SK-N-SH (cell line): ENCODE measurements around the gene SND1. TPM values are rescaled to one million over a fixed set of nuclear protein-coding genes. Genes with fewer than 3 reads are reported as not detected.

Source experiments
- CTCF ChIA-PET: fragments of 300-600, 350-600 bp; formaldehyde crosslinking; extraction: SDS; loops from one replicate; lab custom pipeline; 2021; lab: Yijun Ruan, JAX
- POLR2A ChIA-PET: fragments of 350-600 bp; sonication (Branson Sonifier 250); formaldehyde crosslinking; extraction: SDS; loops from one replicate; lab custom pipeline; 2020; ENCODE audit warnings: antibody characterized with exemption, inconsistent platforms; lab: Yijun Ruan, JAX
- DNase-seq: peaks from one replicate; pipeline ENCODE4 v3.0.0; 2012
- H2AFZ ChIP-seq: fragments of 200-600 bp; sonication (generic); 2 replicates; pipeline ENCODE4 v1.8.1; 2016; ENCODE audit warnings: antibody characterized with exemption, mild to moderate bottlenecking, low read depth
- H3F3A ChIP-seq: fragments of 200-600 bp; sonication (generic); replicated peaks from 2 replicates; pipeline ENCODE3; 2016; ENCODE audit warnings: antibody characterized with exemption, mild to moderate bottlenecking; ENCODE audit not compliant: insufficient read depth
- H3K27ac ChIP-seq, 2 experiments: fragments of 200-500 bp in 1 of 2; fragments of 200-600 bp in 1 of 2; sonication (Bioruptor generic) in 1 of 2; sonication (generic), shearing (Covaris generic) in 1 of 2; 2 replicates each; pipeline versions ENCODE4 v1.5.1 to v1.6.1; 2014 to 2016; ENCODE audit warnings: low read depth in 2 of 2, inconsistent platforms in 1 of 2, low read length in 1 of 2, mild to moderate bottlenecking in 1 of 2, mixed read lengths in 1 of 2
- H3K27me3 ChIP-seq: fragments of 200-600 bp; sonication (generic), shearing (Covaris generic); 2 replicates; pipeline ENCODE4 v1.6.1; 2016; ENCODE audit warnings: mixed run types; ENCODE audit not compliant: insufficient read depth
- H3K36me3 ChIP-seq, 2 experiments: fragments of 200-500 bp in 1 of 2; fragments of 200-600 bp in 1 of 2; sonication (Bioruptor generic) in 1 of 2; sonication (generic) in 1 of 2; replicated peaks in 1 of 2; 2 replicates each; pipeline versions ENCODE3 to v1.5.1; 2014 to 2016; ENCODE audit warnings: low read length in 1 of 2, mild to moderate bottlenecking in 1 of 2; ENCODE audit not compliant: insufficient read depth in 2 of 2, control insufficient read depth in 1 of 2
- H3K4me1 ChIP-seq, 2 experiments: fragments of 200-500 bp in 1 of 2; fragments of 200-600 bp in 1 of 2; sonication (Bioruptor generic) in 1 of 2; sonication (generic), shearing (Covaris generic) in 1 of 2; 2 replicates each; pipeline versions ENCODE4 v1.5.1 to v1.6.1; 2014 to 2016; ENCODE audit warnings: low read depth in 1 of 2, low read length in 1 of 2, mixed run types in 1 of 2; ENCODE audit not compliant: insufficient read depth in 2 of 2, control insufficient read depth in 1 of 2
- H3K4me2 ChIP-seq: fragments of 200-600 bp; sonication (generic), shearing (Covaris generic); 2 replicates; pipeline ENCODE4 v1.6.1; 2017; ENCODE audit warnings: mixed run types
- H3K4me3 ChIP-seq, 2 experiments: fragments of 200-500 bp in 1 of 2; fragments of 200-600 bp in 1 of 2; sonication (Bioruptor generic) in 1 of 2; sonication (generic), shearing (Covaris generic) in 1 of 2; 2 replicates each; pipeline versions ENCODE4 v1.5.1 to v1.8.1; 2014 to 2016; ENCODE audit warnings: low read depth in 2 of 2, inconsistent platforms in 1 of 2, low read length in 1 of 2, mild to moderate bottlenecking in 1 of 2, mixed read lengths in 1 of 2, moderate library complexity in 1 of 2
- H3K79me2 ChIP-seq: fragments of 200-600 bp; sonication (generic); 2 replicates; pipeline ENCODE4 v1.8.1; 2017; ENCODE audit warnings: mild to moderate bottlenecking; ENCODE audit not compliant: insufficient read depth
- H3K9ac ChIP-seq: fragments of 200-600 bp; sonication (generic); 2 replicates; pipeline ENCODE4 v1.6.1; 2017; ENCODE audit warnings: mixed run types
- H3K9me2 ChIP-seq: fragments of 200-600 bp; sonication (generic); 2 replicates; pipeline ENCODE4 v1.6.1; 2017; ENCODE audit warnings: mixed run types
- H3K9me3 ChIP-seq: fragments of 200-600 bp; sonication (generic); 2 replicates; pipeline ENCODE4 v1.6.1; 2017; ENCODE audit warnings: mixed run types, mild to moderate bottlenecking, moderate library complexity
- H4K20me1 ChIP-seq: fragments of 200-600 bp; sonication (generic); 2 replicates; pipeline ENCODE4 v1.6.1; 2017; ENCODE audit warnings: mild to moderate bottlenecking, mixed run types; ENCODE audit not compliant: insufficient read depth
- CHD2 ChIP-seq: fragments of 150-350 bp; IDR thresholded peaks from 2 replicates; pipeline ENCODE4 v1.6.1; 2018; ENCODE audit warnings: low read length; ENCODE audit not compliant: partially characterized antibody
- ELF1 ChIP-seq: IDR thresholded peaks from 2 replicates; pipeline ENCODE4 v1.4.0; 2012
- FOXM1 ChIP-seq: IDR thresholded peaks from 2 replicates; pipeline ENCODE4 v1.4.0; 2012; ENCODE audit warnings: low read depth, mild to moderate bottlenecking
- MEF2A ChIP-seq: IDR thresholded peaks from 2 replicates; pipeline ENCODE4 v1.4.0; 2012; ENCODE audit warnings: low read depth, borderline replicate concordance
- NRF1 ChIP-seq: IDR thresholded peaks from 2 replicates; pipeline ENCODE4 v1.6.1; 2012; ENCODE audit warnings: low read depth, mild to moderate bottlenecking, low read length
- POLR2AphosphoS5 ChIP-seq: IDR thresholded peaks from 2 replicates; pipeline ENCODE4 v1.6.1; 2012; ENCODE audit warnings: low read depth, low read length
- RXRA ChIP-seq: IDR thresholded peaks from 2 replicates; pipeline ENCODE4 v1.4.0; 2012; ENCODE audit warnings: low read depth, mild to moderate bottlenecking, borderline replicate concordance
- SMC3 ChIP-seq: IDR thresholded peaks from 2 replicates; pipeline ENCODE4 v1.6.1; 2012; ENCODE audit warnings: low read depth, low read length, improper control_type of control experiment
- TAF1 ChIP-seq: IDR thresholded peaks from 2 replicates; pipeline ENCODE4 v1.6.1; 2012; ENCODE audit warnings: low read depth, mild to moderate bottlenecking, low read length, moderate library complexity, borderline replicate concordance
- YY1 ChIP-seq: IDR thresholded peaks from 2 replicates; pipeline ENCODE4 v1.4.0; 2012; ENCODE audit warnings: low read depth, mild to moderate bottlenecking
- WGBS: methylation state at CpG from one replicate; pipeline ENCODE4 v1.1.6; 2017; ENCODE audit warnings: low lambda C conversion rate; 5-methylcytosine and 5-hydroxymethylcytosine counted together
- polyA plus RNA-seq, 3 experiments: library from polyadenylated mRNA; depleted of rRNA; stranded (reverse); fragments of >200 nt; gene quantifications; 2 replicates each; pipeline ENCODE4 v1.2.3, GENCODE V29; 2012
- TF ChIP-seq, protein P1 (sequence below): IDR thresholded peaks from 2 replicates; pipeline ENCODE4 v1.4.0; 2012; ENCODE audit warnings: low read depth, borderline replicate concordance
- TF ChIP-seq, protein P2 (sequence below): fragments of 200-600 bp; sonication (generic); IDR thresholded peaks from 2 replicates; pipeline ENCODE4 v1.6.1; 2017; ENCODE audit warnings: antibody characterized with exemption, mild to moderate bottlenecking, moderate library complexity
- TF ChIP-seq, protein P3 (sequence below): fragments of 150-350 bp; IDR thresholded peaks from 2 replicates; pipeline ENCODE4 v1.6.1; 2016; ENCODE audit warnings: mild to moderate bottlenecking, low read depth, low read length

SND1 gene
- polyA plus RNA-seq, 1 of the 3 experiments (the other 2 are of a cell fraction) = 165 TPM

DNA sequence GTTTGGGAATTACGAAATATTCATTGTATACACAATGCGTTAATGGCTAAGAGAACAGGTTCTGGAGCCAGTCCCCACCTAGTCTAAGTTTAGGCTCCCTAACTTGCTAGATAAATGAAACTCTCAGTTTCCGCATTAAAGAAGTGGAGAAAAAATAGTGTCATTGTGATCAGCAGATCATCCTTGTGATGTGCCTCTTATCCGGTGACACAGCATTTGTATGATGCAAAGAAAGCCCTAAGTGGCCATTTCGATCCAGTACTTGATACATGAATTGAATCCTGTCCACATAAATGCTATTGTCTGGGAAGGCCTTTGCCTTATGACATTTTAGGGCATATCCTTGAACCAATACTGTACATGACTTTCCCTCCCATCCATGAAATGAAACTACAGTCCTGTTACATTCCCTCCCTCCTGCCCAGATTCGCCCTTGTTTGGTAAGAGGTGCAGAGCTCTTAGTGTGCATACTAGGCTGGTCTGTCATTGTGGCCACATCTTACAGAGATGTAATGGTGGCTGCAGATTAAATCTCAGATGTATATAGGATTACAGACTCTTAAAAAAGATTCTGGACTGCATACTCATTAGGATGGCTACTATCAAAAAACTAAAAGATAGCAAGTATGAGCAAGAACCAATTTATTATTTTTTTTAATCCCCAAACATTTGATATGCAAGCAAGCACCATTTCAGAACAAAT, 298.4 kb downstream of the SND1 start:
- Histone ChIP-seq H4K20me1 (peaks cover 17% of the 10 kb centered on the region), H3K27ac (no peak overlapping the region), H3K9me2 (no peaks in the 10 kb centered on the region), H3K9ac (no peak overlapping the region), H2AFZ (no peak overlapping the region), H3K9me3 (no peaks in the 10 kb centered on the region), H3K79me2 (peaks cover 33% of the 10 kb centered on the region; the same call in 1 of the 2 replicates), H3K4me2 (no peak overlapping the region), H3K36me3 (peaks cover 6 to 11% of the 10 kb centered on the region in 2 experiments), H3K4me3 (no peak overlapping the region), H3F3A (peaks cover 23% of the 10 kb centered on the region), H3K27me3 (no peaks in the 10 kb centered on the region), H3K4me1 (peaks cover 28 to 39% of the 10 kb centered on the region in 2 experiments)
- DNase-seq = no peak
- TF ChIP-seq FOXM1 (no peak), CHD2 (no peak), MEF2A (no peak), YY1 (no peak), TAF1 (no peak)
- TF ChIP-seq, protein P1, sequence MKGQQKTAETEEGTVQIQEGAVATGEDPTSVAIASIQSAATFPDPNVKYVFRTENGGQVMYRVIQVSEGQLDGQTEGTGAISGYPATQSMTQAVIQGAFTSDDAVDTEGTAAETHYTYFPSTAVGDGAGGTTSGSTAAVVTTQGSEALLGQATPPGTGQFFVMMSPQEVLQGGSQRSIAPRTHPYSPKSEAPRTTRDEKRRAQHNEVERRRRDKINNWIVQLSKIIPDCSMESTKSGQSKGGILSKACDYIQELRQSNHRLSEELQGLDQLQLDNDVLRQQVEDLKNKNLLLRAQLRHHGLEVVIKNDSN = no peak
- TF ChIP-seq, protein P2, sequence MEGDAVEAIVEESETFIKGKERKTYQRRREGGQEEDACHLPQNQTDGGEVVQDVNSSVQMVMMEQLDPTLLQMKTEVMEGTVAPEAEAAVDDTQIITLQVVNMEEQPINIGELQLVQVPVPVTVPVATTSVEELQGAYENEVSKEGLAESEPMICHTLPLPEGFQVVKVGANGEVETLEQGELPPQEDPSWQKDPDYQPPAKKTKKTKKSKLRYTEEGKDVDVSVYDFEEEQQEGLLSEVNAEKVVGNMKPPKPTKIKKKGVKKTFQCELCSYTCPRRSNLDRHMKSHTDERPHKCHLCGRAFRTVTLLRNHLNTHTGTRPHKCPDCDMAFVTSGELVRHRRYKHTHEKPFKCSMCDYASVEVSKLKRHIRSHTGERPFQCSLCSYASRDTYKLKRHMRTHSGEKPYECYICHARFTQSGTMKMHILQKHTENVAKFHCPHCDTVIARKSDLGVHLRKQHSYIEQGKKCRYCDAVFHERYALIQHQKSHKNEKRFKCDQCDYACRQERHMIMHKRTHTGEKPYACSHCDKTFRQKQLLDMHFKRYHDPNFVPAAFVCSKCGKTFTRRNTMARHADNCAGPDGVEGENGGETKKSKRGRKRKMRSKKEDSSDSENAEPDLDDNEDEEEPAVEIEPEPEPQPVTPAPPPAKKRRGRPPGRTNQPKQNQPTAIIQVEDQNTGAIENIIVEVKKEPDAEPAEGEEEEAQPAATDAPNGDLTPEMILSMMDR = no peak
- TF ChIP-seq, protein P3, sequence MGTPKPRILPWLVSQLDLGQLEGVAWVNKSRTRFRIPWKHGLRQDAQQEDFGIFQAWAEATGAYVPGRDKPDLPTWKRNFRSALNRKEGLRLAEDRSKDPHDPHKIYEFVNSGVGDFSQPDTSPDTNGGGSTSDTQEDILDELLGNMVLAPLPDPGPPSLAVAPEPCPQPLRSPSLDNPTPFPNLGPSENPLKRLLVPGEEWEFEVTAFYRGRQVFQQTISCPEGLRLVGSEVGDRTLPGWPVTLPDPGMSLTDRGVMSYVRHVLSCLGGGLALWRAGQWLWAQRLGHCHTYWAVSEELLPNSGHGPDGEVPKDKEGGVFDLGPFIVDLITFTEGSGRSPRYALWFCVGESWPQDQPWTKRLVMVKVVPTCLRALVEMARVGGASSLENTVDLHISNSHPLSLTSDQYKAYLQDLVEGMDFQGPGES = no peak
- ChIA-PET POLR2A (no interaction called here), CTCF (interaction anchor here (1.2 to 2.7 kb wide), 4 partner anchors 16 to 258 kb away, joined by 3 to 13 read pairs (median 4); no protein-coding TSS in a partner anchor)
- WGBS = 95% methylated on average over 6 of the region's 6 CpGs

DNA sequence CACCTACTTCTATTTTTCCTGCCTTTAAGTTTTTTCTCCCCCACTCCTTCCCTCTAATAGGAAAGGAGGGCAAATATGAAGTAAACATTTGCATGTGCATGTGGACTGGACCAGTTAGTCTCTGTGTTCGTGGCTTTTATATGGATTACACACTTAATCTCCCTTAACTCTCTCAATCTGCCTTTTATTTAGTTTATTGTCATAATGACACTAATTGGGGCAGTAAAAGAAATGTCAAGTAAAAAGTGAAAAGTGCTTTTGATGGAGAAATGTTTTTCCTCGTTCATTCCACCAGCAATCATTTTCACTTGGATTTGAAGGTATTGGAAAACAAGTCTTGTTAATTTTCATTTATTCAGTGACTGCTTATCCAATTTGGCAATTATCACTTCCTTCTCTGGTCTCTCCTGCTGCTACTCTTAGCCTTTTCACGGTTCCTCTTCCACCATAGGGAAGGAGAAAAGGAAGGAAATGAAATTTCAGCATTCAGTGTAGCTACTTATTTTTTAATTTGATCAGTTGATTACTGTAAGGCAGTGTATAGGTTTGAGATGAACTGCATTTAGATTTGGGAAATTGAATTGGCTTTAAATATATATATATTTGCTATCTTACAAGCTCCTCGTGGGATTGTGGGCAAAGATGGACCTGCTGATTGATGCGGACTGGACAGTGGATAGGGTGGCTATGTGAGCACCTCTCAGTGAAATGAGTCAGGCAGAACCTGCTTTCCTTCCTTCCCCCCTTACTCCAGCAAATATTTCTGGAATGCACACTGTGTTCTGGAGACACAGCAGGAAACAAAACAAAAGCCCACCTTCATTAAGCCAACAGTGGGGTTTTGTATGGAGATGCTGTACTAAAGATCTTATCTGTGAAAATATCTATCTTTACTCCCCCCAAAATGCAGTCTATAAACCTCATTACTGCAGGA, 301.7 kb downstream of the SND1 start:
- Histone ChIP-seq H3K27me3 (no peaks in the 10 kb centered on the region), H3K9ac (no peak overlapping the region), H3K9me3 (no peaks in the 10 kb centered on the region), H3K9me2 (no peaks in the 10 kb centered on the region), H3K36me3 (peaks cover 6 to 12% of the 10 kb centered on the region in 2 experiments), H3K4me2 (no peak overlapping the region), H3K79me2 (peaks cover 26% of the 10 kb centered on the region; the same call in 1 of the 2 replicates), H4K20me1 (peaks cover 10% of the 10 kb centered on the region; the same call in 1 of the 2 replicates)
- POLR2A ChIA-PET = no interaction called here
- CTCF ChIA-PET = interaction anchor here (1.2 to 2.6 kb wide), 4 partner anchors 20 to 256 kb away, joined by 3 to 7 read pairs (median 4); no protein-coding TSS in a partner anchor
- TF ChIP-seq SMC3 (no peak), POLR2AphosphoS5 (no peak), RXRA (no peak), NRF1 (no peak), ELF1 (no peak), YY1 (no peak)
- TF ChIP-seq, protein P2 = no peak
- TF ChIP-seq, protein P1 = no peak
- TF ChIP-seq, all 33 proteins: peak for 0
- Histone ChIP-seq H3F3A (no peaks in the 10 kb centered on the region), H3K4me1 (peaks cover 17 to 26% of the 10 kb centered on the region in 2 experiments; a peak in 3 of 4 replicates), H3K27ac (no peak overlapping the region), H3K4me3 (no peak overlapping the region), H2AFZ (no peak overlapping the region)
- WGBS = 96% methylated on average over 5 of the region's 5 CpGs
- DNase-seq = no peak
